HG03575 (cell line): ENCODE data around the gene ADAMTSL2.

Source experiments
- ATAC-seq: cut with Tn5 transposase; IDR thresholded peaks from one replicate; pipeline ENCODE4 v1.9.1; 2021; ENCODE audit not compliant: unreplicated experiment, insufficient number of reproducible peaks, low FRiP score; ENCODE audit errors: extremely low read depth

Gene ADAMTSL2

DNA sequence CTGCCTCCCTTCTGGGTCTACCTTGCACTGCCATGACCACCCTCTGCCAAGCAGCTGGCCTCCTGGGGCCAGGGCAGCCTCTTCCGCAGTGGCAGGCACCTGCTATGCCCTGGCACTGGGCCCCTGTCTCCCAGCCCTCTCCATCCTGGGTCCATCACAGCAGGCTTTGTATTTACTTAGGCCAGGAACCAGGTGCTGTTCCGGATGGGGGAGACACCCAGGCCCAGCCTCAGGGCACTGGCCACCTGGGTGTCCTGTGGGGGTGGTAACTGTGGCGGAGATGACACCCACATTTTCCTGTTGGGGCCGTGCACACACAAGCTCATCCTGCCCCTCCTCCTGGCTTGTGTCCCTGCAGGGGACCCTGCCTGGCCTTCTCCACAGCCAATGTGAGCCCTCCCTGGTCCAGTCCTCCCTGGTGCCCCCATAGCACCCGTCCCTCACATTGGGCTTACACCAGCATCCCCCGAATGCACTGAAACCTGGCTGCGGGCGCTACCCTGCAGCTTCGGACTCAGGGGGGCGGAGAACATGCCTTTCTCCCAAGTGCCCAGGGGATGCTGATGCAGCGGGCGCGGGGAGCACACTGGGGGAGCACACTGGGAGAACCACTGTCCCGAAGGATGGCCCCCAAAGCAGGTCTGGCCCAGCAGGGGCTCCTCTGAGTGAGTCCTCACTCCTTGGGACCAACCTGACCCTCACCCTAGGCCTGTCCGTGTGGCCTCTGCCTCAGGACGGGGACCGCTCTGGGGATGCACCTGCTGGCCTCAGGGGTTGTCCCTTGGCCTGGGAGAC, 56.8 kb downstream of the ADAMTSL2 start:
- ATAC-seq, result no peak

DNA sequence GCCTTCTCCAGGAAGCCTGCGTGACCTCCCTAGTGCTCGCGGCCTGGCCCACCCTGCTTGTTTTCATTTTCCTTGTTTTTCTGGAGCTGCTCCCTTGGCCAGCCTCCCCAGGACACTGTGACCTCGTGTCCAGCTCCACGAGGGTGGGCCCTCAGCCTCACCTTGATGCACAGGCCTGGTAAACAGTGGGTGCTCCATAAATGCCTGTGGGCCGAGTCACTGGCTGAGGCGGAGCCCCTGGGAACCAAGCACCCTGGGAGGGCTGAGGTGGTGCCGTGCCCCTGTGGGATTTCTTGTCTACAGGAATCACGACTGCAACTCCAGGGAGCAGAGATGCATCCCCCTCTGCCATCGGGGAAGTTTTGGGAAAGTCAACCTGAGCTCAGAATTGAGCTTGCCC, 57.5 kb downstream of the ADAMTSL2 start:
- no peak for ATAC-seq

DNA sequence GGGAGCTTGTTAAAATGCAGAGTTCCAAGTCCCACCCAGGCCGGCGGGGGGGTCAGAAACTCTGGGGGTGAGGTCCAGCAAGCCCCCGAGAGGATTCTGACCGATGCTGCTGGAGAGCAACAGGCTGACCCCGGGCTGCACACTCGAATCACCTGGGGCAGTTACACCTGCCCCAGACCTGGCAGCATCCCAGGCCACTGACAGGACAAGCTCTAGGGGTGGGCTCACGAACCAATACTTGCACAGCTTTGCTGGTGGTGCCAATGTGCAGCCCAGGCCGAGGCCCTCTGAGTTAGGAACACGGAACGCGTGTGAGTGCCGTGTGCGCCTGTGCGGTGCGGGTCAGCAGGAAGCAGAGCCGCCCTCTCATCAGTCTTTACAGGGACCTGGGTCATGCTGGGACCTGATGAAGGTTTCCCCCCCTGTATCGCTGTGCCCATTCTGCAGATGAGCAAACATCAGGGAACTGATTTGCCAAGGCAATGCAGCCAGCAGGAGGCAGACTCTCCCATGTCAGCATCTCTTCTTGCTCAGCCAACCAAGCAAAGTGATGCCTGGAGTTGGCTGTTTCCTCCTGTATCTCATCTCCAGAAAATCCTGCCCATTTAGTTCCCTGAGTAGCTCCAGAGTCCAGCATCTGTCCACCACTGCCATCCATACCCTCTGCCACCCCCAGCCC, 58.4 kb downstream of the ADAMTSL2 start:
- ATAC-seq, result no peak

DNA sequence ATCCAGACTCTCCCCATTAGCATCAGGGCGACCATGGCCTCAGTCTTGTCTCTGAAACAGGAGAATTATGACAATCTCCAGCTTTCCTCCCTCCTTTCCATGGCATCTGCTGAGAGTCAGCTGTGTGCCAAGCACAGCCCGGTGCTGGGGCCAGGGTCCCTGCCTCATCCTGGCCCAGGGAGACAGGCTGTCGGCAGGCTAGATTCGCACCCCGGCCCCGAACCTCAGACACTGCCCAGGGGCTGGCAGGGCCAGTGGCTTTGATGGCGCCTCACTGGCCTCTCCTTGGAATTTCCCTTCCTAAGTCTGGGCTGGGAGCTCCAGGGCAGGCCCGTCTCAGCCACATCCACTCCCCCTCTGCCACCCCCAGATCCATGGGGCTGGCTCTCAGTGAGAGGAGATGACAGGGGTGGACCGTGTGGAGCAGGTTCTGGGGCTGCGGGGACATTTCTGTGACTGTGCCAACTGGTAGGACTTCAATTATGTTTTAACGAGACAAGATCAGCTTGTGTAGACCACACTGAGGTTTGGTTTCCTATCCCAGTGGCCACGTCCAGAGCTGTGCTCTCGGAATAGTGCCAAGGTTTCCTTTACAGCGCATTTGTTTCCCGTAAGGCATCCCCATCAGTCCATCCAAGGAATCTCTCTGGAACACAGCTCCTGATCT, 59.2 kb downstream of the ADAMTSL2 start:
- ATAC-seq, result no peak

DNA sequence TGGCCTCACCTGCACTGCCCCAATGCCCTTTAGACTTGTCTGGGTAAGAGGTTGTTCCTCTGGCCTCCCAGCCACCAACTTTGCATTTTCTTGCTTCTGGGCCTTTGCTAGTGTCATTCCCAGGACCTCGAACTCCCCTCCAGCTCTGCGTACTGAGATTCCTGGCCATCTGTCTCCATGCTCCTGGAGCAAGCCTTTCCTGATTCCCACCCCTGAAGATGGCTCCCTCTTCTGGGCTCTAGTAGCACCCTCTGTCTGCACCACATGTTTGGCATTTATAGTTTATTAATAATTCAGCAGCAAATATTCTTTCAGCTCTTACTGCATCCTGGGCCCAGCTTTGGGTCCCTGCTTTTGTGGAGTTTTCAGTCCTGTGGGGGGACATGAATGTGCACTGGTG, 59.8 kb downstream of the ADAMTSL2 start:
- no peak for ATAC-seq

DNA sequence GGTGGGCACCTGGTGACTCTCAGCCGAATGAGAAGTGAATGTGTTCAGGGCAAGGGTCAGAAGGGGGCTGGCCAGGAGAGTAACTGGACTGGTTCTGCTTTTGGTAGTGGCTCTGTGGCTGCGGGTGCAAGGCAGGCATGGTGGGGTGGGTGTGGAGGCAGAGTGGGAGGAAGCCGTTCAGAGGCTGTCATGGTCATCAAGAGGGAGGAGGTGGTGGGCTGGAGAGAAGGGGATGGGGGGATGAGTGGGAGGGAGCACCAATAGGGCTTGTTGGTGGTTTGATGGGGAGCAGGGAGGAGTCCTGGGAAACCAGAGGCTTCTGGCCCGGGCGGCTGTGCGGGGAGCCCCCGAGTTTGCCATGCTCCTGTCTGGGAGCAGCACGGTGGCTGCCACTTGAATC, 61.4 kb downstream of the ADAMTSL2 start:
- no peak for ATAC-seq

DNA sequence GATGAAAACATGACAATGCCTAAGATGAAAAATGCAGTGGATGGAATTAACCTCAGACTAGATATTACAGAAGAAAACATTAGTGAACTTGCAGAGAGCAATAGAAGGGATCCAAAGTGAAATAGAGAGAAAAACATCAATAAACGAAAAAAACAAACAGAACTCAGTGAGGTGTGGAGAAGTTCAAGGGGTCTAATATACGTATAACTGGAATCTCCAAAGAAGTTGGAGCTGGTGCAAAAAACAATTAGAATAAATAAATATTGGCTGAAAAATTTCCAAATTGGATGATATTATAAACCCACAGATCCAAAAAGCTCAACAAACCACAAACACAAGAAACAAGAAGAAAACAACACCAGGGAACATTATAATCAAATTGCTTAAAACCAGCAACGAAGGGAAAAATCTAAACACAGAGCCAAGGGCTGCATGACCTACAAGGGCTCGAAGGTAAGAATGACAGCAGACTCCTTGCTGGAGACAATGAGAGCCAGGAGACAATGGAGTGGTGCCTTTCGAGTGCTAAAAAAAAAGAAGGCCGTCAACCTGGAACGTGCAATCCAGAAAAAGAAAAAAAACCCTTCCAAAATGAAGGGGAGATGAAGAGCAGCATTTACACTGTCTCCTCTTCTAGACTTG, 62.9 kb downstream of the ADAMTSL2 start:
- ATAC-seq, result no peak

DNA sequence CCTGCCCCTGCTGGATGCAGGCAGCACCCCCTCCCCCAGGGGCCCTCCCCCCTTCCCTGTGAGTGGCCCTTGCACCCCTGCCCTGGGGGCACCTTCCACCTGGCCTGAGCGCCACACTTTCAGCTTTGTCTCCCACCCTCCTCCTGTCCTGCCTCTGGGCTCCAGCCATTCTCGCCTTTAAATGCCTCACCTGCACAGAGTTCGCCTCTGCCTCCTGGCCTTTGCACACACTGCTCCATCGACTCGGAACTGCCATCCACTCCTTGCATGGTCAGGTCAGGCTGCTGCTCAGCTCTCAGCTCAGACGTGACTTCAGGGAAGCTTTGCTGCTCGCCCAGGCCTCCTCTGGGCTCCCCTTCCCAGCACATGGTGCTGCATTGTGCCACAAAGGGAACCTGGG, 64.5 kb downstream of the ADAMTSL2 start:
- ATAC-seq, result no peak

DNA sequence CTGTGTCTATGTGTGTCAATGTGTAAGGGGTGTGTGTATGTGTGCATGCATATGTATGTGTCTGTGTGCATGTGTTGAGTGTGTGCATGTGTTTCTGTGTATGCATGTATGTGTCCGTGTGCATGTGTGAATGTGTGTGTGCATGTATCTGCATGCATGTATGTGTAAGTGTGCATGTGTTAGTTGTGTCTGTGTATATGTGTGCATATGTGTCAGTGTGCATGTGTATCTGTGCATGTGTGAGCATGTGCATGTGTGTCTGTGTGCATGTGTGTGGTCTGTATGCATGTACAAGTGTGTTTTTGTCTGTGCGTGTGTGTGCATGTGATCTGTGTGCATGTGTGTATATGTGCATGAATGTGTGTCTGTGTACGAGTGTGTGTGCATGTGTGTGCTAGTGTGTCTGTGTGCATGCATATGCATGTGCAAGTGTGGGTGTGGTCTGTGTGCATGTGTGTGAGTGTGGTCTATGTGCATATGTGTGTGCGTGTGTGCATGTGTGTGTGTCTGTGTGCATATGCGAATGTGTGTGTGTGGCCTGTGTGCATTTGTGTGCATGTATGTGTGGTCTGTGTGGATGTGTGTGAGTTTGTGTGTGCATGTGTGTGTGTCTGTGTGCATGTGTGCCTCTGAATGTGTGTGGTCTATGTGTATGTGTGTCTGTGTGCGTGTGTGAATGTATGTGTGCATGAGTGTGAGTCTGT, 65.1 kb downstream of the ADAMTSL2 start:
- ATAC-seq, result no peak

DNA sequence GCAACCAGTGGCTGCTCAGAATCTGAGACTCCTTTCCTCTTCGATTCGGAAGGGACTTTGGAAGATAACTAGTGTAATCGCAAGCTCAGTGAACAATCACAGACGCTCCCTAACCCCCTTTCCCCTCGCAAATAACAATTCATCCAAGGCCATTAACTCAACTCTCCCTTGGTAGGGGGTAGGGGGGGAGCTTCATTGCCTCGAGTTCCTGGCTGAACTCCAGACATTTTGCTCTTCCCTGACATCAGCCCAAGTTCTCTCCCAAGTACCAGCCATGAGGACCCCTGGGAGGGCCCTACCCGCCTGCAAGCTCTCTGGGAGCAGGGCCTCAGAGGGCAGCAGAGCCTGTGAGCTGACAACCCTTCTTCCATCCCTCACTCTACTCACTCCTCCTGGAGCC, 66.2 kb downstream of the ADAMTSL2 start:
- ATAC-seq, result no peak

DNA sequence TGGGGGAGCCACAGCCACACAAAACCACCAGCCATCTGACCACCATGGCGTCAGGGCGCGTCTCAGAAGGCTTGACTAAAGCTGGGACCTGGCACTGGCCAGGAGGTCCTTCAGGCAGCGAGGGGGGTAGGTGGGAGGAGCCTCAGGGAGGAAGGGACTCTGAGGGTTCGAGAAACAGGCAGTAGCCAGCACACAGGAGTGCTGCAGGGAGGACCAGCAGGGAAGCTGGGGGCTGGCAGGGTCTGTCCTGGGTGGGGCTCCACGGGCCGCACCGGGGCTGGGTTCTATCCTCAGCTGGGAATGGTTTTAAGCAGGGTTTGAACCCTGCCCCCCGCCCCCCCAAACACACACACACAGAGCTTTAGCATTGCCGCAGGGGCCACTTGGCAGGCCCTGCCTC, 67.2 kb downstream of the ADAMTSL2 start:
- ATAC-seq, result no peak

DNA sequence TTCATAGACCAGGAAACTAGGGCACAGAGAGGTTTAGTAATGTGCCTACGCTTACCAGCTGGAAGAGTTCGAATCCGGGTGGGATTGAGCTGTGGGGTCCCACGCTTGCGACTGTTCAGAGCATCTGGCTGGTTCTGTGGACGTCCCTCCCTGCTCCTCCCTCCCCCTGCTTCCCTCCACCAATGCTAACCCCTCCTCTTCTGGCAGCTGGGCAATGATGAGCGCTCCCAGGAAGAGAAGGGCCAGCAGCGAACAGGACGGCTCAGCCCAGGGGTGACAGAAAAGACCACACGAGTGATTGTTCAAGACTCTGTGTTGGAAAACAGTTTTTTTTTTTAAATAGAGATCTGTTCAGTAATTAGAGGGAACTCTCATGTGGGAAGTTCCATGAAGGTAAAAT, 67.8 kb downstream of the ADAMTSL2 start:
- no peak for ATAC-seq

DNA sequence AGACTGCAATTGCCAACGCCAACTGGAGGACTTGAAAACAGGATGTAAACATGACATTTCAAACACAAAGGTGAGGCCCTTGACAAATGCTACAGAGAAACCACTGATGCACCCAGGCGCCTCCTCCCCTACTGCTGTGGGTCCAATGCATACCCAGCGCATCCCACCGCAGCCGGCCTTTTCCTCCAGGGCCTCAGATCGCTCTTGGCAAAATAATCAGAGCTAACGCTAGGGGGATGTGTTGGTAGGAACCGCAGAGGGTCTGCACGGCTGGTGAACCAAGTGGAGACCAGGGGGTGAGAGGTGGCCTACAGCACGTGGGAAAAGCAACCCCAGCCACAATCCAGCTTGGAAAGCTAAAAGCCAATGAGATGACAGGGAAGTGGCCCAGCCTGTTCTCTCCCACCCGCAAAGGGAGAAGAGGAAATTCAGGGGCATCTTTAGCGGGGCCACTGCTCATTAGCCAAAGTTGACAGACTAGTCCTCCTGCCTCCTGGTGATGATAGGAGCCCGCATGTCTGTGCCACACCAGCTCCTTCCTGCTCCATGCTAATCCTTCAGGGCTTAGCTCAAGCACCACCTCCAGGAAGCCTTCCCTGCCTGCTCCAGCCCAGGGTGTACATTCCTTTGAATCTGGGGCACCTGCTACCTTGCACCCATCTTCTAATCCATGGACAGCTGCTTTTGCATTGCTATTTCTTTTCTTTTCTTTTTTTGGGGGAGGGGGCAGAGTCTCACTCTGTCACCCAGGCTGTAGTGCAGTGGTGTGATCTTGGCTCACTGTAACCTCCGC, 68.8 kb downstream of the ADAMTSL2 start:
- no peak for ATAC-seq

DNA sequence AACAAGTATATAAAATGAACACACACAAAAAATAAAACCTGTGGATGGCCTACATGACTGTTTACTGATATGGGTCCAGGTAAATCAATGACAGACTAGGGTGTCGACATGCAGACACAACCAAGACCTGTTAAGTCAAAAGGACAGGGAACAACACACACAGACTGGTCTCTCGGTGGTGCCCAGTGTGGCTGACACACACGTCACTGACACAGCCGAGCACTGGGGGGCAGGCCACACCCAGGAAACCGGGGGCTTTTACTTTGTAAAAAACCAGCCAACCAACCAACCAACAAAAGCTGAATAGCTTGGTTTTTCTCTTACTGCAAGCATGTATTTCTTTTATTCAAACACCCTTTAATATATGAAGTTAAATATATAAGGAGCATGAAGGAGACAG, 69.7 kb downstream of the ADAMTSL2 start:
- no peak for ATAC-seq

DNA sequence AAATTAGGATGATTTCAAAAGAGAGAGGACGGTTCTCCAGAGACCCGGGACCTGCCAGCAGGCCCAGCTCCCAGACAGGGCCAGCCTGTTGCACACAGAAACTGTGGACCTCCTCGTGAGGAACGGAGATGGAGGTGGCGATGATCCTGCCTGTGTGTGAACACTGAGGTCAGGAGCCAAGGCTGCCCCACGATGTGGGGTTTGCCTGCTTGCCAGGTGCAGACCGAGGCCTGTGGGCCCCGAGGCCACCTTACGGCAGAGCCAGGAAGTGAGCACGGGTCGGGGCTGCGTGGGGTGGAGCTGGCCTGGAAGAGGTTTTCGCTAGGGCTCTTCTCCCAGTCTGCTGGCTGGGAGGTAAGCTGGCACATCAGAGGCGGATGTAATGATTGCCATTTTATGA, 70.4 kb downstream of the ADAMTSL2 start:
- no peak for ATAC-seq

DNA sequence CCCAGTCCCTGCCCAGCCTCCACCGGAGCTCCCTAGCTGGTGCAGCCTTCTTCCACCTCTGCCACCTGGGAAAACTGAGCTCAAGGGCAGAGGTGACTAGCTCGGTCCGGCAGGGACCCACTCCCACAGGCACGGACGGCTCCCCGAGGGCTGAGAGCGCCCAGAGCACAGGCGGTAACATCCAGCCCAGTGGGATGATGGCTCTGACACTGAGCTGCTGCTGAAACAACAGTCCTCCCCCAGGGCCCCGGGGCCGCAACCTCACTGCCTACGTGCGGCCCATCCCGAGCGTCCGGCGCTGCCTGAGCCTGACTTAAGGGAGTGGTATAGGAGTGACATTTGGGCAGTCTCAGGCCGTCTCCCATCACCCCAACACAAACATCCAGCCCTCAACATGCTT, 70.9 kb downstream of the ADAMTSL2 start:
- no peak for ATAC-seq

DNA sequence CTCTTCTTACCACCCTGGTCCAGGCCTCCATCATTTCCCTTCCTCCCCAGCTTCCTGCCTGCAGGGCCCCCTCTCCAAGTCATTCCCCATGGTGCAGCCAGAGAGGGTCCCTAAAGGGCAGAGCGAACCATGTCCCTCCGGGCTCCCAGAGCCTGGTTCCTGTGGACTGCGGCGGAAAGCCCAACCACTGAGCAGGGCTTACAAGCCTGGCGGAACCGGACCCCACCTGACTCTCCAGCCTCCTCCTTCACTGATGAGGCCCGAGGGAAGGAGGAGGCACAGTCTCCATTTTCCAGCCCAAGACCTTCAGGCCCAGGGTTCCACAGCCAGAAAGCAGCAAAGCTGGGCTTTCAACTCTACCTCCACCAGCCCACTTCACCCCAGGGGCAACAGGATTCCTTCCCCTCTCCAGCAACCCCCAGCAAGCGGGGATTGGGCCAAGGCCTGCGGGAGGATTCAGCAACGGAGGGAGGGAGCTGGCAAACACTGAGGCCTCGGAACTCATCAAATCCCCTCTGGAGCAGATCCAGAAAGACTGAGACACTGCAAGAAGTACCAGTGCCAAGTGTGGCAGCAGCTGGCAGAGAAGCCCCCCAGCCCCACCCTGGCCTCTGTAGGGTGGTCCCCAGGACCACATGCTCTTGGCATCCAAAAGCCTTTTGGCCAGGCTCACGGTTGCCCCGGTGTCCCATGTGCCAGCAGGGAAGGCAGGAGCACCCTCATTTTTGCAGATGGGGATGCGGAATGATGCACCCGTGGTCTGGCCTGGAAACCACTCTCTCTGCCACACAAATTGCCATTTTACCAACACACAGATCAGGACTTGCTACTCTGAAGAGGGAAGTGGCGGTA, 71.6 kb downstream of the ADAMTSL2 start:
- ATAC-seq, result no peak

DNA sequence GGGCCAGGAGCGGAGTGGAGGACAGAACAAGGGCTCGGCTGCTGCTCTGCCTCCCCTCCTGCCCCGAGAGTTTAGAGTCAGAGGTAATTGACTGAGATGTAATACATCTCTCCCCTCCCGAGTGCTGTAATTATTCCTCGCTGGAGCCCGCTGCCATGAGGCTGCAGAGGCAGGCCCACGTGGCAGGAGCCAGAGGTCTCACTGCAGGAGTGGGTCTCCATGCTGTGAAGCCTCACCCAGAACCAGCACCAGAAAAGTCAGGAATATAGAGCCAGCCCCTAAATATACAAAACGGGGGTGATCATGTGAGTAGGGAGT, 72.2 kb downstream of the ADAMTSL2 start:
- ATAC-seq, result no peak
